Hindlimb muscle (tissue), 1 donor: ENCODE results near the gene SEC14L2. TPM values are rescaled to one million over a fixed set of nuclear protein-coding genes. Genes with fewer than 3 reads are reported as not detected.

Experiments used
- DNase-seq: peaks from one replicate; pipeline ENCODE4 v3.0.0-alpha.2; 2013
- polyA plus RNA-seq: library from polyadenylated mRNA; unstranded; fragments of 120-200 nt; gene quantifications from one replicate; pipeline ENCODE4 v1.2.1, GENCODE V29; 2013; ENCODE audit not compliant: insufficient read length

Gene SEC14L2
- polyA plus RNA-seq, 1 donor = 2.0 TPM

- no peak for DNase-seq
These were observed 9.6 kb downstream of the SEC14L2 start for GRCh38 chr22:30406400-30406799.

DNA sequence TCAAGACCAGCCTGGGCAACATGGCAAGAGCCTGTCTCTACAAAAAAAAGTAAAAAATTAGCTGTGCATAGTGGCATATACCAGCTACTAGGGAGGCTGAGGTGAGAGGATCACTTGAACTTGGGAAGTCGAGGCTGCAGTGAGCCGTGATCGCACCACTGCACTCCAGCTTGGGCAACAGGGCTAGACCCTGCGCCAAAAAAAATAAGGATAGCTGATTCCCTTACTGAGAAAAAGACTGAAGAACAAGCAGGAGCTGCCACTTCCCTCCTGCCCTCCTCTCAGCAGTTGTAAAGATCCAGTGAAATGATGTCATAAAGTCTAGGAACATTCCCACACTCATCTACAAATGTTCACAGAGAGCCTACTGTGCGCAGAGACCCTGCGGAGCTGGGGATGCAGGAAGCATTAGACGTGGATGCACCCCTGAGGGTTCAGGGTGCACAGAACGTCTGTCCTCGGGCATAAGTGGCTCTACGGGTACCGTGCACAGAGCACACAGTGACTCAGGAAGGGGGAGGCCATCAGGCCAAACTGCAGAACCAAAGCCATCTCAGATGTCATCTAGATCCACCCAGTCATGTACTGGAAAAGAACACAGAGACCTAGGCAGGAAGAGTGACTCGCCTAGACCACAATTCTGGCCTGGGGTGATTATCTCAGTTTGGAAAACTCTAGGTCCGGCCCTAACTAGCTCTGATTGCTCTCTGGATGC, 11.7 kb downstream of the SEC14L2 start:
- no peak for DNase-seq

GRCh38 chr22:30411780-30412179, 15.0 kb downstream of the SEC14L2 start:
- no peak for DNase-seq

GRCh38 chr22:30413001-30413400, 16.2 kb downstream of the SEC14L2 start:
- no peak for DNase-seq

- DNase-seq = no peak
These were observed 17.1 kb downstream of the SEC14L2 start for GRCh38 chr22:30413745-30414524.

DNA sequence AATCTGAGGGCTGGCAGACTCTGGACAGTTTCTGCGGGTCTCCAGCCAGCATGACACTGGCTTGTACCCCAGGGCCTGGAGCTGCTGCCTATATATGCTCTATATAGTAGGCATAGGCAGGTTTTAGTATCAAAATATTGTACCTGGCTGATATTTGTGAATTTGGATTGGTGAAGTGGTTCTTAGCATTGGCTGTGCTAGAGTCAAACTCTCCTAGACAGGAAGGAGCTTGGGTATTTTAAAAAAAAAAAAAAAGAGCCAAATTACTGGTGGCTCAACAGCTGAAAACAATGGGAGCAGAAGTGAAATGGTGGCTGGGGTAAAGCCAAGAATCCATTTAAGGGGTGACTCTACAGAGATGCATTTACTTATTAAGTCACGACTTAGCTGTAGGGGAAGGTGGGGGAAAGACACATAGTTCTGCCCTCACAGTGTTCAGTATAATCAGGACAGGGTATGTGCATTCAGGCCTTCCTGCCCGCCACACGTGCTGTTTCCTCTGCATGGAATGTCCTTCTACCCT, 17.8 kb downstream of the SEC14L2 start:
- no peak for DNase-seq

DNA sequence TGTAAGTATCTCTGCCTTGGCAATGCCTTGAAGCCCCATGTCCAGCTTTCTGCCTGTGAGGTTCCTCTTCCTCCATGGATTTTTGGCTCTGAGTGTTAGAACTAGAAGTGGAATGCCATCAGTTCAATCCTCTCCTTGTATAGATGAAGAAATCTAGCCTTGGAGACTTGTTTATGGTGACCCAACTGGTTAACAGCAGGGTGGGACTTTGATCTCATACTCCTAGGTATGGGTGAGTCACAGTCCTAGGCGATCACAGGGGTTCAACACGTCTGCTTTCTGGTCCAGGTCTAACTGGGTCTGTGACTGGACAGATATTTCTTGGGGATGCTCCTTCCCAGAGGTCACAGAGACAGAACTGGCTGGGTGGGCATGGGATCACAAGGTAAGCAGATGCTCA, 19.6 kb downstream of the SEC14L2 start:
- DNase-seq = no peak

DNA sequence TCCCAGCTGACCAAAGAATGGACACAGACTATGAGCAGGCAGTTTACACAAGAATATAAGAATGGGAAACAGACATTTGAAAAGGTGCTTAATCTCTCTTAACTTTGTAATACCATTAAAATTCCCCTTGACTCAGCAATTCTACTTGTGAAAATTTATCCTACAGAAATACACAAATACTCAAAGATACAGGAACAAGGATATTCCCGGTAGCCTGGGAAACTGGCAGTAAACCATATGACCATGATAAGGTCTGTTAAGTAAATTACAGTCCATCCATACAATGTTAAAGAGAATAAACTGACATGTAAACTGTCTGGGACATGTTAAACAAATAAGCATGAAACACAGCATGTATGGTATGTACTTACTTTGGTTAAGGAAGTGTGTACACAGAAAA, 20.0 kb downstream of the SEC14L2 start:
- no peak for DNase-seq

- no peak for DNase-seq
These were observed 23.7 kb downstream of the SEC14L2 start for GRCh38 chr22:30420347-30421125.

DNA sequence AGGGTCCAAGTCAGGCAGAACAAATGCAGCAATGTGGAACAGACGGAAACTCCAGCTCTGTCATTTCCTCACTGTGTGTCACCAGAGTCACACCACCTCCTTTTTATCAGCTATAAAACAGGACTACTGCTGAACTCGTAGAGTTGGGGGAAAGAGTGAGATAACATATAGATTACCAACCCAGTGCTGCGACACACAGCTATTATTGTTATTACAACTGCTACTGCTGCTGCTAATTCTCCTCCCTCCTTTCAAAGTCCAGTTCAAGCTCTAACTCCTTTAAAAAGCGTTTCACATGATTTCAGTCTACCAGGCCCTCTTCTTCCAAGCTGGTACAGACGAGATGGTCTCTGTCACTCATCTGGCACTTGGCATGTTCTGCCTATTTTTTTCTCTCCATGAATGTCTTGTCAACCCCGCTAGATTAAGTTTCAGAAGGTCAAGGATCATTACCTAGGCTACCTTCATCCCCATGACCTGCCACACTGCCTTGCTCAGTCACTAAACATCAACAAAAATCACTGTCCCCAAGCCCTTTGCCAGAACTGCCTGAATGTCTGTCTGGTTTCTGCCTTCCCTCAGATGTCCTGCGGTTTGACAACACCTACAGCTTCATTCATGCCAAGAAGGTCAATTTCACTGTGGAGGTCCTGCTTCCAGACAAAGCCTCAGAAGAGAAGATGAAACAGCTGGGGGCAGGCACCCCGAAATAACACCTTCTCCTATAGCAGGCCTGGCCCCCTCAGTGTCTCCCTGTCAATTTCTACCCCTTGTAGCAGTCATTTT, 25.1 kb downstream of the SEC14L2 start:
- DNase-seq = no peak

GRCh38 chr22:30422481-30423300, 25.9 kb downstream of the SEC14L2 start:
- DNase-seq = peak; percentile 46

GRCh38 chr22:30423301-30423958, 26.6 kb downstream of the SEC14L2 start:
- DNase-seq = no peak

DNA sequence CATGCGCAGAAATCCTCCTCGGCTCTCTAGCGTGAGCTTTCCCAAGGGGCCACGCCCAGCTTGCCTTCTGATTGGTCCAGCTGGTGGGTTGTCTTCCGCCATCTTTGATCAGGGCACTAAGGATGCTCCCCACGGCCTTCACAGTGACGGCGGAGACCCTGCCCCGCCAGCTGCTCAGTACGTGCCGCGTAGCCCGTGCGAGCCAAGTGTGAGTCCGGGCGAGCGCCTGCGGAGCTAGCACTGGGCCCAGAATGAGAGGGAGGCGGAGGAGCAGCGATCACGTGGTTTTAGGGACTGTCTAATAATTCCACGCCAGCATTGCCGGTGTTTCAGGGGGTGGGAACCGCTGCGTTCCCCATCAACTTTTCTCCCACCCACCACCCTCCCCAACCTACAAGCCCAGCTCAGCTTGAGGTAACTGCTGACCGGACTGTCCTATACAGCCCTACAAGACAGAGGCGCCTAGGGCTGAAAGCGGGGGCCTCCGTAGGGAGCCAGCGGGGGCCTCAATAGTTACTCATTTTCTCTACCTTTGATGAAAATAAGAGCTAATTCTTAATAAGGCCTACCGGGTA, 27.2 kb downstream of the SEC14L2 start:
- peak; percentile 100 for DNase-seq

DNA sequence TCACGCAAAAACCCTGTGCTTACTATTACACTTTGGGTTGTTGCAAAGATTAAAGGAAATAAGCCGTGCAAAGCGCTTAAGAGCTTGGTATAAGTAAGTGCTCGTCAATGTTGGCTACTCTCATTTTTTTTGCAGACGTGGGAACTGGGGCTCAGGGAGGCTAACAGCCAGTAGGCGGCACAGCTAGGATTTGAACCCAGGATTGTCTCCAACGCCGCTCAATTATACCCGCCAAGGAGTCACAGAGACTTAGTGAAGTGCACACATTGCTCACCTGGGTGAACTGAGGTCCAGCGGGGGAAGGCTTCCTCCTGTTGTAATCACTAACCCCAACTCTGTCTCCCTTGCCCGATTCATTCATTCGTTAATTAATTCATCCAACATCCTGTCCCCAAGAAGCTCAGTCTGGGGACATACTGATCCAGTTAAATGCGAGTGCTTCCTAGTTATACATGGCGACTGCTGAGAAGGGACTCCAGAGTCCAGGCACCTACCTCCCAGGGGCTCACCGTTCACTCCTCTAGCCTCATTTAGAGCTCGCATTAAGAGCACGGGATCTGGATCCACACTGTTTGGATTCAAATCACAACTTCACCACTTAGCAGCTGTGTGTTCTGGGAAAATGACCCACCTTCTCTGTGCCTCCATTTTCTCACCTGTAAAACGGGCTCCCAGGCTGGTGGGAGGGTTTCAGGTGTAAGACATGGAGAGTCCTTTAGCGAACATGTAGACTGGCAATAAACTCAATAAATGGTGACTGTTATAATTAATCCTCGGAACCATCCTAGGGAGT, 27.9 kb downstream of the SEC14L2 start:
- DNase-seq = peak; percentile 11

GRCh38 chr22:30425327-30425615, 28.5 kb downstream of the SEC14L2 start:
- no peak for DNase-seq

DNA sequence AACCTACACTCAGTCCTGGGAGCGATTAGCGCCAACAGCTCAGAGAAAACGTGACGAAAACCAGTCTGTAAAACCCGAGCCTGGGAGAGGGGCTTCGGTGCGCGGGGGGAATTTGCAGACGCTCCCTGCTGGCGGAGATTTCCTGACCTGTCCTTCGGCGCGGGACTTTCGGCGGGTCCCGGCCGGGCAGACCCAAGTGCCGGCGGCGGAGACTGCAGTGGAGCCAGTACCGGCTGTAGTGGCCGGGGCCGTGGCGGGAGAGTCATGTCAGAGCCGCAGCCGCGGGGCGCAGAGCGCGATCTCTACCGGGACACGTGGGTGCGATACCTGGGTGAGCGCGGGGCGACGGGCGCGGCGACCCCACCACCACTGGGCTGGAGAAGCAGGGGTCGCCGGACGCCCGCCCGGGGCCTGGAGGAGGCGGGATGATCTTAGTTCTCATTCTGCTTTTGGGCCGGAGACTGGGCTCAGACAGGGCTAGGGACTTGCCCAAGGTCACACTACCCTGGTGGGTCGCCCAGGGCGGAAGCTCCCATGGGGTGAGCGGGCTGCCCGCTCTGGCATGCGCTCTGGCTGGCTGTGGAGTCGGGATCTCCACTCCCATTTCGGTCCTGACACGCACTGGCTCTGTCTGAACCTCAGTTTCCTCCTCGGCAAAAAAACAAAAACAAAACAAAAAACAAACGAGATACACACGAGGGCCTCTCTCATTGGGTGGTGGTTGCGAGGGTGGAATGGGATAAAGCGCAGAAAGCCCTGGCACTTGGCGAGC, 29.0 kb downstream of the SEC14L2 start, which contains the start of gene MTFP1:
MTFP1 (plus strand) TSS at position 153 of the 772 bp plus-strand sequence; CDS start at position 265, 112 bp downstream.
- DNase-seq = peak; percentile 63

- DNase-seq = peak; percentile 45
These were observed 29.9 kb downstream of the SEC14L2 start for GRCh38 chr22:30426388-30427353.
